22Rv1 (cell line): ENCODE data around the gene NOTCH2.

ENCODE experiments used
- H3K27ac ChIP-seq: fragments of 450-650 bp; 2 replicates; pipeline ENCODE4 v1.5.1; 2017
- ZFX ChIP-seq: fragments of 450-650 bp; IDR thresholded peaks from 2 replicates; pipeline ENCODE4 v1.6.1; 2017; ENCODE audit warnings: antibody characterized with exemption, borderline replicate concordance
- TF ChIP-seq, protein P1 (sequence below): fragments of 450-650 bp; IDR thresholded peaks from 2 replicates; pipeline ENCODE4 v1.5.1; 2017; ENCODE audit warnings: mild to moderate bottlenecking

Gene NOTCH2

DNA sequence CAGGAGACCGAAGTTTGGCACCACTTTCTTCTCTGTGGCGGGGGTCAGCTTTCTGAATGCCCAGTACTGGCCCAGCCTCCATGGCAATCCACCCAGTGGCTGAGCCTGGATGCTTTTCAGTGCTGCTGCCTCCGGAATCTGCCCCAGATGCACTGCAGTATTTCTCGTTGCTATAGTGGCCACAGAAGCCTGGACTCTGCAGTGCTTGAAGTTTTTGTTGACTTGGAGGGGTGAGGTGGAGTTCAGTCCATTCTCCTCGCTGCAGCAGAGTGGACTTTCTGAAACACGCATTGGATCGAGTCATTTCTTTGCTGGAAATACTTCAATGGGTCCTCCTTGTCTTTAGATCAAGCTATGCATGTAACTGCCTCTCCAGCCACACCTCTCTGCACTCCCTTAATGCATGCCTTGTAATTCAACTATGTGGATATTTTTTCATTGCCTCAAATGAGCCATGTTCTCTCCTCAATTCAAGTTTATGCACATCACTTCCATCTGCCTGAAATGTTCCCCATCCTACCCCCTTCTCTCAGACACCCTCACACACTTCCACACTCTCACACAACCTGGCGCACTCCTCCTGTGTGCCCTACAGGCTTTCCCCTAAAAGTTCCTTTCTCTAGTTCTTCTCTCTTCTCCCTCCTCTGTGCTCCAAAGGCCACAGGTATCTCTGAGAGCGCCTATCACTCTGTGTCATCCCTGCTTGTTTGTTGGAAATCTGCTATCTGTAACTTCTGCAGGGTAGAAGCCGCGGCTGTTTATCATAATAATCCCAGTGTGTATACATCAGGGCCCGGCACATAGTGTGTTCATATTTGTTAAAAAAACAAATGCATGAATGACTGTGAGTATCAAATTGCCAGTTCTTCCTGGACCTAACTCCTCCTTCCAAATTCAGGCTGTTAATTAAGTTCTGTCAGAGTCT lies 189.7 kb downstream of the NOTCH2 start:
- TF ChIP-seq, protein P1, sequence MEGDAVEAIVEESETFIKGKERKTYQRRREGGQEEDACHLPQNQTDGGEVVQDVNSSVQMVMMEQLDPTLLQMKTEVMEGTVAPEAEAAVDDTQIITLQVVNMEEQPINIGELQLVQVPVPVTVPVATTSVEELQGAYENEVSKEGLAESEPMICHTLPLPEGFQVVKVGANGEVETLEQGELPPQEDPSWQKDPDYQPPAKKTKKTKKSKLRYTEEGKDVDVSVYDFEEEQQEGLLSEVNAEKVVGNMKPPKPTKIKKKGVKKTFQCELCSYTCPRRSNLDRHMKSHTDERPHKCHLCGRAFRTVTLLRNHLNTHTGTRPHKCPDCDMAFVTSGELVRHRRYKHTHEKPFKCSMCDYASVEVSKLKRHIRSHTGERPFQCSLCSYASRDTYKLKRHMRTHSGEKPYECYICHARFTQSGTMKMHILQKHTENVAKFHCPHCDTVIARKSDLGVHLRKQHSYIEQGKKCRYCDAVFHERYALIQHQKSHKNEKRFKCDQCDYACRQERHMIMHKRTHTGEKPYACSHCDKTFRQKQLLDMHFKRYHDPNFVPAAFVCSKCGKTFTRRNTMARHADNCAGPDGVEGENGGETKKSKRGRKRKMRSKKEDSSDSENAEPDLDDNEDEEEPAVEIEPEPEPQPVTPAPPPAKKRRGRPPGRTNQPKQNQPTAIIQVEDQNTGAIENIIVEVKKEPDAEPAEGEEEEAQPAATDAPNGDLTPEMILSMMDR = no peak
- no peak for TF ChIP-seq ZFX
- no peak overlapping the region for H3K27ac ChIP-seq

DNA sequence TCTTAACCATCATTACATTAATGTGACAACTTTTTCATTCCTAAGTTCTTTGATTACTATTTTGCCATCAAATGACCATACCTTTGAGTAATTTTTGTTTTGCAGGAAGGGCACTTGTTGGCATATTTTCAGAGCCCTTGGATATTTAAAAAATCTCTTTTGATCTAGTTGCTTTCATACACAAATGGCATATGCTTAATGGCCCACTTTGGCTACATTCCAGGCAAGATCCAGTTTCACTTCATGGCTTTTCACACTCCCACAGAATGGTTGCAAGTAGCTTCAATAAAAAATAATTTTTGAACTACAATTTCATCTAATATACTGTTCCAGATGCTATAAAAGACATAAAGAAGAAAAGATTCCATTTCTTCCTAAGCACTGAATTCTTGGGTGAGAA lies 191.3 kb downstream of the NOTCH2 start:
- no peak overlapping the region for H3K27ac ChIP-seq
- TF ChIP-seq ZFX = no peak
- TF ChIP-seq, protein P1 = no peak

DNA sequence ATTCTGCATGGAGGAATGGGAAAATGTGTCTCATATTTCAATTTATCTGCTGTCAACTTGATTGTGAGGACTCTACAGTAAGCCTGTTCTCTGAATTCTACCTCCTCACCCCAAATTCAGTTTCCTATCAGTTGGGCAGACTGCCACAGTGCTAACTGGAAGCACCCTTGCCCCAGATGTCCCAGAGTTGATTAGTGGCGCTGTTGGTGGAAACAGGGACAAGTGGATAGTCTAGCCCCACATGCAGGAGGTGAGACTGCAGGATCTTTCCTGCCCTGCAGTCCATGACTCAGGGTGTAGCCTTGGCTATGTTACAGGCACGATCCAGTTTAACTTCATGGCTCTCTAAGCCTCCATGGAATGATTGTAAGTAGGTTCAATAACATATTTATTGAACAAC lies 195.3 kb downstream of the NOTCH2 start:
- no peak for TF ChIP-seq ZFX
- TF ChIP-seq, protein P1 = no peak
- H3K27ac ChIP-seq = no peak overlapping the region

DNA sequence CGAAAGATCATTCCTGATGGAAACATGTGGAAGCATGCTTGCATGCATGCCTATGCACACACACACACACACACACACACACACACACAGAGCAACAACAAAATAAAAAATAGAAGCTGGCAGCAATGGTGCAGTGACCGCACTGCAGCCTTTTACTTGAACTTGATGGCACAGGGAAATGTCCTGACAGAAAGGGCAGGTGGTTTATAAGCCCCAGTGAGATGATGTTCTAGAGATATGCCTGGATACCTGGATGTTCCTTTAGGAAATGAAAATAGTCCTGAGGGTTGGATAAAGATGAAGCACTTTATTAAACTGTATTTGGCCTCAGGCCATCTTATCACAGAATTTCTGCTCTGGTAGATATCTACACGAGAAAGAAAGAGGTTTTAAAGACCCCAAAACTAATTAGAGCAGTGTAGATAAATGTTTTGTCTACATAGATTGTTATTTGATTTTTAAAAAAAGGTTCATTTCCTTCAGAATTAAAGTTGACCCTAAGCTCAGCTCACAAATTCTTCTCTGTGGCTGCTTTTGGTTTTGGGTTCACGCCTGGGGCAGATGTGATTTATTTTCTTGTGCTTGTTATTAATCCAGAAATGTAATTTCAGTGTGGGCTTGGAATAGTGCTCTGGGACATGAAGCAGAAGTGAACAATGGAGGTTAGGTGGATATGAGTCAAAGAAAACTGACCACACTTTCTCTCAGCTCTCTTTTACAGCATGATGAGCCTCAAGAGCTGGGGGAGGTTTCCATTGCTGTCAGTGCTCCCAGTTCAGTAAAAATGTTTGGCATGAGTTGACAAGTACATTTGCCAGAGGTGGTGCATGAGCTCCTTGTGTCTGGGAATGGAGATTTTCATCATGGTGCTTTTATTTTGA lies 196.1 kb downstream of the NOTCH2 start:
- TF ChIP-seq, protein P1 = no peak
- TF ChIP-seq ZFX = no peak
- H3K27ac ChIP-seq = no peak overlapping the region

DNA sequence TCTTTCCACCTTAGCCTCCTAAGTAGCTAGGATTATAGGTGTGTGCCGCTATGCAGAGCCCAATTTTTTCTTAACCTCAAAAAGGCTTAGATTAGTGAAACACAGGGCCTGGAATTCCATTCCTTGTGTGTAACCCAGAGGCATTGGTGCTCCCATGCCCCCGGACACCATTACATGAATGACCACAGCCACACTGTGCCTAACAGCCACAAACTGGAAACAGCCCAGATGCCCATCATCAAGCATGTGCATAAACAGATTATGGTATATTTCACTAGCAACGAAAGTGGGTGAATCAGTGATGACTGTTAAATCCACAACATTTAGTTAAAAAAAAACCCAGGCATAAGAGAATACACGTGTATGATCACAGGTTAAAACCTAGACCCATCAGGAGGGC lies 197.6 kb downstream of the NOTCH2 start:
- TF ChIP-seq, protein P1 = no peak
- TF ChIP-seq ZFX = no peak
- no peak overlapping the region for H3K27ac ChIP-seq

DNA sequence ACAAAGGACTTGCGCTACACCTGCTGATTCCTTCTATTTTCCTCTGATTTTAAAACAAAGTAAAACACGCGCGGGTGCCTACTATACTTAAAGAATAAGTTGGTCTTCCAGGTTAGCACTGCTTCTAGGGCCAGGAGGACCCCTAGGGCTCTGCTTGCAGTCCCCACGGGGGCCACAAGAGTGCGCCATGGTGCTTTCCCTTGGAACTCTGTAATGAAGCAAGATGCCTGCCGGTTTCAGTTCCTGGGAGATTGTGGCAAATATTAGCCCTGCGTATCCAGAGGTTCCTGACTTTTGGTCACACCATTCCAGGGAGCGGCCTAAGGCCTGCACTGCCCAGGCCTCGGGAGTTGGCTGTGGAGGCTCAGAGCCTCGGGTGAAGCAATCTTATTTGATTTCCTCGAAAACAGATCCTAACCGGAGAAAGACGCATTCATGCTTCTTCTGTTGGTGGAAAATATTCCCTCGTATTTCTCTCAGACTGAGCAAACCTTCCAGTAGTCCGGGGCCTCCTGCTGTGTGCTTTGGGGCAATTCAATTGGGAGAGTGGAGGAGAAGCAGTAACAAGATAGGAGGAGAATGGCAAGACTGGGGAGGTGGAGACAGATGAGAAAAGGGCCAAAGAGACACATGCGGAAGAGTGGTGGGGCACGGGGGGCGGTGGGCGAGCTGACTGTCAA lies 198.4 kb downstream of the NOTCH2 start:
- TF ChIP-seq, protein P1 = peak; percentile 88
- TF ChIP-seq ZFX = no peak
- H3K27ac ChIP-seq = no peak overlapping the region
